ENCODE measurements around the gene U2SURP.
"Not testable (repeated sequence)": the region's sequence is repeated elsewhere in the genome, so short reads cannot be mapped to it uniquely, and the experiment has no call there.

DNA sequence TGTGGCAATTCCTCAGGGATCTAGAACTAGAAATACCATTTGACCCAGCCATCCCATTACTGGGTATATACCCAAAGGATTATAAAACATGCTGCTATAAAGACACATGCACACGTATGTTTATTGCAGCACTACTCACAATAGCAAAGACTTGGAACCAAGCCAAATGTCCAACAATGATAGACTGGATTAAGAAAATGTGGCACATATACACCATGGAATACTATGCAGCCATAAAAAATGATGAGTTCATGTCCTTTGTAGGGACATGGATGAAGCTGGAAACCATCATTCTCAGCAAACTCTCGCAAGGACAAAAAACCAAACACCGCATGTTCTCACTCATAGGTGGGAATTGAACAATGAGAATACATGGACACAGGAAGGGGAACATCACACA lies 12.5 kb upstream of the U2SURP start:
- TF ChIP-seq CTCF, POLR2A (IDR thresholded peaks at IDR 0.05): not testable (repeated sequence)
